ENCODE measurements around the gene MIB2.

The MIB2 gene

DNA sequence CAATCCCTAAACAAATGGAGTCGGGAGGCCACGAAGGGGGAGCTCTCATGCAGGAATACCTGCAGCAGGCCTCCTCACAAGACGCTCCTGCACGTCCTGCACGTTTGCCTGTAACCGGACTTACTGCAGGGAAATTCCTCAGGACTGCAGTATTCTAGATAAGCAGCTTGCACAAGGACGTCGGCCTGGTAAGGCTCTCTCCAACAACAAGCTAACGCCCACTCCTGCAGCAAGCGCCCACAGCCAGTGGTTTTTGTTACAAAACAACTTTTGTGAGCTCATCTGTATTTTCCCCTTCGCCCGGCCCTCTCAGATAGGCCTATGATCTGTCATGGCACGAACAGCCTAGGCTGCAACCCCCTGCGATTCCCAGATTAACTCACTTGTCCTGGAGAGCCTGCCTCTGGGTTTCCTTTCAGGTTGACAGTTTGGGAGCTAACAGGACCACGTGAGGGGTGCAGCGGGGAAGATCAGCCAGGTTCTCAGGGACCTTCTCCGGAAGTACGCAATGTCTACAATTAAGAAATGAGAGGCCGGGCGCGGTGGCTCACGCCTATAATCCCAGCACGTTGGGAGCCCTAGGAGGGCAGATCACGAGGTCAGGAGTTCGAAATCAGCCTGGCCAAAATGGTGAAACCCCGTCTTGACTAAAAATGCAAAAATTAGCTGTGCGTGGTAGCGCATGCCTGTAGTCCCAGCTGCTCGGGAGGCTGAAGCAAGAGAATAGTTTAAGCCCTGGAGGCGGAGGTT, 921 bp upstream of the MIB2 start:
- DNase-seq (ENCODE audit: low spot score), result peak; percentile 73

DNA sequence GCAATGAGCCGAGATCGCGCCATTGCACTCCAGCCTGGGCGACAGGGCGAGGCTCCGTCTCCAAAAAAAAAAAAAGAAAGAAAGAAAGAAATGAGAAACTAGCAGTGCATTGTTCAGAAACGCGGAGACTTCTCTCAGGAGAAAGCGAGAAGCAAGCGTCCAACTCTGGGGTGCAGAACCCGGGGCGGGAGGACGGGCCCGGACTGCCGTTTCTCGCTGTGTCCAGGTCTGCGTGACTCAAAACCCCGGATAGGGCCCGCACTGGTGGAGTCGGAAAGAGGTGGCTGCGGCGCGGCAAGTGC, 395 bp upstream of the MIB2 start:
- DNase-seq (ENCODE audit: low spot score), result no peak

DNA sequence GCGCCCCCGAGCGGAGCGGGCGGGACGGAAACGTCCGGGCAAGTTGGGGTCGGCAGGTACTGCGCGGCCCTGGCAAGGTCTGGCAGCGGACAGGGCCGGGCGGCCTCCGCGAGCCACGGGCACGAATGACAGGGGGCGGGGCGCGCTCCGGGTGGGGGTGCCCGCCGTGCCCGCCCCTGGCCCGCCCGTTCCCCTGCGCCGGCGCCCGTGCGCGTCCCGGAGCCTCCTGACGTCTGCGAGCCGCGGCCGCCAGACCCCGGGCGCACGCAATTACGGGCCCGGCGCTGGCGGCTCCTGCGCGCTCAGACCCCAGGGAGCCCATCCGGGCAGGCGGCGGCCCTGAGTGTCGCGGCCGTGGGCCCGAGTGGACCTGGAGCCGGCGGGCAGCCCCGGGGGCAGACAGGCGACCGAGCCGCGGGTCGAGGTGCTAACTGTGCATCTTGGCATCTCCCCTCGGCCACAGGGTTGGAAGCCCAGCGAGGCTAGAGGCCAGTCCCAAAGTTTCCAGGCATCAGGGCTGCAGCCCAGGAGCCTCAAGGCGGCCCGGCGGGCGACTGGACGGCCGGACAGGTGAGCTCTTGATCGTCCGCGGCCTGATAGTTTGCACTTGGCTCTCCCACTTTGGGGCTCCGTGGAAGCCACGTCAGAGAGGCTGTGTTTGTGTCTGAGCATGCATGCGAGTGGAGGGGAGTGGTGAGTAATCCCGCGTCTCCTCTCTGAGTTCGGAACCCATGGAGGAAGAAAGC, 918 bp downstream of the MIB2 start:
- DNase-seq (ENCODE audit: low spot score), result peak; percentile 31

DNA sequence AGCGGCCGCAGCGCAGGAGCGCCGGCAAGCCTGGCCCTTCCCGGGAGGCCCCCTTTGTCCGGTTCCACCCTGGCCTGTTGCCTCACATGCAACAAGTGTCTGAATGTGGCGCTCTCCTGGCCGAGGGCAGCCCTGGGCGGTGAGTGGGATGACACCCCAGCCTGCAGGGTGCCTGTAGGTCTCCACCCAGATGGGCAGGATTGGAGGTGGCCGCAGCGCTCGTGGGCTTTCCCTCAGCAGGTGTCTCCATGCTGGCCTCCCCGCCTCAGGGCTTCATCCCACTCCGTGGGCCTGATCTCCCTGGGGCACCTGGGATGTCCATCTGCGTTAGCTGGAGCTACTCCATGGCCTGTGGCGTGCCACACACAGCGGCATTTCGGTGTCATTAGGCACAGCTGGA, 1.5 kb downstream of the MIB2 start:
- no peak for DNase-seq (ENCODE audit: low spot score)

DNA sequence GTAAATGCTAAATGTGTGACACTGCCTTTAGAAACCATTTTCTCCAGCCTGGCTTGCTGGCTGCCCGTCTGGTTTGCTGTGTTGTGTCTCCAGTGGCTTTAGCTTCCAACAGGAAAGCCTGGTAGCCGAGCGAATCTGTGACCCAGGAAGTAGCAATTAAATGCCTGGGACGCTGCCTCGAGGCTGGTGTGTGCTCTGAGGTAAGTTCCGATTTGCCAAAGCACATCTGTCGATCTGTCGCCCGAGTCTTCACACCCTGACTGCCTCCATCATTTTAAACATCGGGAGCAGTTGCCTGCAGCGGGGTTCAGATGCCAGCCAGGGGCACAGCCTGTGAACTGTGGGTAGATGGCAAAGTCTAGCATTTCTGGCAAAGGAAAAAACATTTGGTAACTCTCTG, 2.2 kb downstream of the MIB2 start:
- no peak for DNase-seq (ENCODE audit: low spot score)

DNA sequence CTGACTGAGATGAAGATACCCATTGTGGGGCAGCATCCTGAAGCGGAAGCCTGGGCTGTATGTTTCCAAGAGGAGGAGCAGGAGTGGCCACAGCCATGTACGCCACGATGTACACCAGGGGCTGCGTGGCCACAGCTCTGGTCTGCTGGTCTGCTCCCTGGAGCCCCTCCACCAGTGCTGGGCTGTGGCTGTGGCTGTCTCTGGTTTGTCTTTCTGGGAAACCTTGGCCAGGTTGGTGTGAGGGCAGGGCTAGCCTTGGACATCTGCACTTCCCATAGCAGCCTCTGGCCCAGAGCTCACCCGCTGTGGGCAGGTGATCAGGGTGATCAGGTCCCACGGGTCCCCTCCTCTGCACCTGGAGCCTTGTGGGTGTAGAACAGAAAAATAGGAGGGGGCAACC, 2.6 kb downstream of the MIB2 start:
- no peak for DNase-seq (ENCODE audit: low spot score)

DNA sequence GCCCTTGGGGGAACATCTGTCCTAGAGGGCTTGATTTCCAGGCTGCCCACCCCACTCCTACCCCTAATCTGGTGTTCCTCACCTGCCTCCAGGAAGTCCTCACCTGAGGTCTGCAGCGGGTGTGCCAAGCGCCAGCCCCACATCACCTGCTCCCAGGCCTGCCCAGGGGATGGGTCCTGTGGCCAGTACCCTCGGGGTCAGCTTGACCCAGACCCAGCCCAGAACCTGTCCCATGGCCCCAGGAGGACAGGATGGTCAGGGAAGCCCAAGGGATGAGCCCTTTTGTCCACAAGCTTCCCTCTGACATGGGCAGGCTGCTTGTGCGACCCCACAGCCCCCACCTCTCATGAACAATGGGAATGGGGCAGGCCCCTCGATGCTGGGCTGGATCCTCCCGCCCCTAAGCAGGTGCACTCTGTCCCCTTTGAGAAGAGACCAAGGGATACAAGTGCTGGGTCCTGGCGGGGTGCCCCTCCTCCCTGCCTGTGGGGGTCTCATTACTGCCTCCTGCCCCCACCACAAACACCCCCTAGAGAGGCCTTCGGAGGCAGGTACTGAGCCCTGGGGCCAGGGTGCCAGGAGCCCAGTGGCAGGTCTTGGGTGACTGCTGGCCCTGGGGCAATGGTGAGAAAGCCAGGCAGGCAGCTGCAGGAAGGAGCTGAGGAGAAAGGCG, 3.2 kb downstream of the MIB2 start:
- DNase-seq (ENCODE audit: low spot score), result no peak

DNA sequence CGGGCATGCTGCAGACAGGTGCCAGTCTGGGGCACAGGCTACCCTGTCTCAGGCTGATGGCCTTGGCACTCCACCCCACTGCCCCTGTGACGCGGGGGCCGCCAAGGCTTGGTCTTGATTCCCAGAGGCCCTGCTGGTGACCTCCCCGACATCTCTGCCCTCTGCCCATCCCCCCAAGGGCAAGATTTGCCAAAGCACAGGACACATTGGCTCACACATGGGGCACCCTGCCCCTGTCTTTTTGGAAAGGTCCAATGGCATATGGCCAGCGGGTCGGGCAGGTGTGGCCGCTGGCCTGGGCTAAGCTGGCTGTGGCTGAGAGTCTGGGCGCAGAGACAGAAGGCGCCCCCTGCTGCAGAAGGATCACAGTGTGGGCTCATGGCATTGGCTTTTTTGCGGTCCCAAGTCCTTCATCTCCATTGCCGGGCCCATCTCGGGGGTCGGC, 4.6 kb downstream of the MIB2 start:
- DNase-seq (ENCODE audit: low spot score), result no peak

DNA sequence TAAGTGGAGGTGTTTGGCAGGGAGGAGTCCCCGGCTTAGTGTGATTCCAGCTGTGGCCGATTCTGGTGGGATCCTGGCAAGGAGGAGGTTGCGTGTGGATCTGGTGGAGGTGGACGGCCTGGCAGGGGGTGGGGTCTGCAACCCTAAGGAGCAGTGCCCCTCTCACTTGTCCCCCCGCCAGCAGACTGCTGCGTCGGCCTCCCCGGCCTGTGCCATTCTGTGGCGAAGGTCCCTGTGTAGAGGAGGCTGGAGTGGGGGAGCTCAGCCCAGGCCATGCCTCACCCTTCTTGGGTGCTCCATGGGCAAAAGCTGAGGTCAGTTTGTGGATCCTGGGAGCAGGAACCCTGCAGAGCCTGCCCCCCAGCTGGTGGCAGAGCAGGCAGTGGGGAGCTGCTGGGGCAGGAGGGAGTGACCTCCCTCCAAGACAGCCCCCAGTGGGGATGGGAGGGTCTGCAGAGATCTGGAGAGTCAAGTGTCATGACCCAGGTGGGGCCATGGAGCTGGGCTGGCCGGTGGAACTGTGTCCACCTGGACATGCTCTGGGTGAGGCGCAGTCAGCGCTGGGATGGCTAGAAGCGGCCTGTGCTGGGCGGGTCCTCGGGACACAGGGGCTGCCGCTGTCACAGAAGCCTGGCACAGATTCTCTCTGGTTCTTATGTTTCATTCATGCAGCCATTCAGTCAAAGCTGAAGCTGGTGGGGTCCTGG, 5.3 kb downstream of the MIB2 start:
- no peak for DNase-seq (ENCODE audit: low spot score)

DNA sequence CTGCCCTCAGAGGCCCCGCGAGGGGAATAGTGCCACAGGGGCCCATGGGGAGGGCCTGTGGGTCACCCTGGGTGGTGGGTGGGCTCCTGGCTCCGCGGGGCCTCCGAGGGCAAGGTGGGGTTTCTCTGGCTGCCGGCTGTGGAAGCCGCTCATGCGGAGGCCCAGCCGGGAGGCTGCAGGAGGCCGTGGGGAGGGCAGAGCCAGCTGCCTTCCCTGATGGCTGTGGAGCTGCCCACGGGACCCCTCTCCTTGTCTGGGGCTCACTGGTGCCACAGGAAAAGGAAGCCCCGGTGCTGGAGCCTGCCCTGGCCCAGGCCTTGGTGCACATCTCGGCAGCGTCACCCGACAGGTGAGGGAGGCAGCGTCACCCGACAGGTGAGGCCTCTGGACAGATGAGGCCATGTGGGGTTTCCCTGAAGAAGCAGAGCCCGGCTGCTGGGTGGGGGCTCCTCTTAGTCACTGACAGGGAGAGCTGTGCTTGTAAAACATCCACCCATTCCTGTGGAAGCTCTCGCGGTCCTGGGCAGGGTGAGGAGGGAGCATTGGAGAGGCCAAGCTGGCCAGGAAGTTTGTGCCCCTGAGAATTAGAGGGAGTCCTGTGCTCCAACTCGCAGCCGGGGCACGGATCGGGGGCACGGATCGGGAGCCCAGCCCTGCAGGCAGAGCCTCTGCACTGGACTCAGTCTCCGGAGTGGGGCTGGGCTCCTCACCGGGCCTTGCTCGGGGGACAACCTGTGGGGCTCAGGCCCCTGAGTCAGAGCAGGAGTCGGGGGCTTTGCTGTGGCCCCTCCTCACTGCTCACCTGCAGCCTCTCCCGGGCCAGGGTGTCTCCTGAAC, 6.1 kb downstream of the MIB2 start:
- no peak for DNase-seq (ENCODE audit: low spot score)

DNA sequence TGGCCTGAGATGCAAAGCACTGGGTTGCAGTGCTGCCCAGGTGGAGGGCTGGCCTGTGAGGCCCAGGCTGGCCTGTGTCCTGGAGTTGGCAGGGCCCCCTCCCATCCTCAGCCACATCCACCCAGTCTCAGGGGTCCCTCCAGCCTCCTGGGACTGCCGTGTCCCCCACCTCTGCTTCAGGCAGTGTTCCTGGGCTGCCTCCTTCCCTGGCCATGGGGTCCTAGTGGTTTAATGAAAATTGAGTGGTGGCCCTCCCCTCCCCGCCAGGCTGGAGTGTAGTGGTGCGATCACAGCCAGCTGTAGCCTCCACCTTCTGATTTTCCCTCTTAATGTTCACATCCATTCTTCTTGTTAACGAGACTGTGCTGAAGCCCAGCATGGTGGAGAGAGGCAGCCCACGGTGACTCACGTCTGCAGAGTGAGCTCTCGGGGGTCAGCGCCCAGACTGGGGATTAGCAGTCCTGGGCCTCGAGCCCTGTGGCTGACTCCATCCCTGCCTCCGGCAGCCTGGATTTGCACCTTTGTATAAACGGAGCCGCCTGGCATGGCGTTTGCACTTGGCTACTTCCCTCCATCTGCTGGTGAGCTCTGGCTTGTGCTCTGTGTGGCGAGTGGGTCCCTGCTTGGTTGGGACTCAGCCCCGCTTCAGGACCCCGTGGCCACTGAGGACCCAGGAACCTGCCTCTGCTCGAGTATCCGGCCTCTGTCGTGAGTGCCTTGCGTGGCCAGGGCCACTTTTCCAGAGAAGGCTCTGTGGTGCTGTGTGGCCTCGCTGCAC, 6.9 kb downstream of the MIB2 start:
- no peak for DNase-seq (ENCODE audit: low spot score)

DNA sequence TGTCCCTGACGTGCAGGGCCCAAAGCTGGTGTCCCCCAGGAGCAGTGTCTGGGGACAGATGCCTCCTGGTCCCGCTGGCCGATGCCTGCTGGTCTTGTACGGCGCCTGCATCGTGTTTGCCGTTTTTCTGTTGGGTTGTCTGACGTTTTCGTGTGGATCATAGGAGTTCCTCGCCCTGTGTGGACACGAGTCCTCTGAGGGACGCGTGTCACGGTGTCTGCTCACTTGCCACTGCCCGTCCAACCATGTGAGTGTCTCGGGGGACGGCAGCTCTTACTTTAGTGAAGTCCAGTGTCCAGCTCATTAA, 7.4 kb downstream of the MIB2 start:
- DNase-seq (ENCODE audit: low spot score), result no peak

DNA sequence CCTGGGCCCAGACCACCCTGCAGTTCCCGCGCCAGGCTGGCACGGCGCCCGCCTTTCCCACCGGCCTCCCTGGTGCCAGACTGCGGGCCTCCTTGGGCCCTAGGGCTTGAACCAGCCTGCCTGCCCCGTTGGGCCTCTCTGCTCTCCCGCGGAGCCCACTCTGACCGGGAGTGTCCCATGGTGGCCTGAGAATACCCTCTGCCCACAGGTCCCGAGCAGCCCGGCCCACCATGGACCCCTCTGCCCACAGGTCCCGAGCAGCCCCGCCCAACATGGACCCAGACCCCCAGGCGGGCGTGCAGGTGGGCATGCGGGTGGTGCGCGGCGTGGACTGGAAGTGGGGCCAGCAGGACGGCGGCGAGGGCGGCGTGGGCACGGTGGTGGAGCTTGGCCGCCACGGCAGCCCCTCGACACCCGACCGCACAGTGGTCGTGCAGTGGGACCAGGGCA, 7.9 kb downstream of the MIB2 start:
- DNase-seq (ENCODE audit: low spot score), result no peak

DNA sequence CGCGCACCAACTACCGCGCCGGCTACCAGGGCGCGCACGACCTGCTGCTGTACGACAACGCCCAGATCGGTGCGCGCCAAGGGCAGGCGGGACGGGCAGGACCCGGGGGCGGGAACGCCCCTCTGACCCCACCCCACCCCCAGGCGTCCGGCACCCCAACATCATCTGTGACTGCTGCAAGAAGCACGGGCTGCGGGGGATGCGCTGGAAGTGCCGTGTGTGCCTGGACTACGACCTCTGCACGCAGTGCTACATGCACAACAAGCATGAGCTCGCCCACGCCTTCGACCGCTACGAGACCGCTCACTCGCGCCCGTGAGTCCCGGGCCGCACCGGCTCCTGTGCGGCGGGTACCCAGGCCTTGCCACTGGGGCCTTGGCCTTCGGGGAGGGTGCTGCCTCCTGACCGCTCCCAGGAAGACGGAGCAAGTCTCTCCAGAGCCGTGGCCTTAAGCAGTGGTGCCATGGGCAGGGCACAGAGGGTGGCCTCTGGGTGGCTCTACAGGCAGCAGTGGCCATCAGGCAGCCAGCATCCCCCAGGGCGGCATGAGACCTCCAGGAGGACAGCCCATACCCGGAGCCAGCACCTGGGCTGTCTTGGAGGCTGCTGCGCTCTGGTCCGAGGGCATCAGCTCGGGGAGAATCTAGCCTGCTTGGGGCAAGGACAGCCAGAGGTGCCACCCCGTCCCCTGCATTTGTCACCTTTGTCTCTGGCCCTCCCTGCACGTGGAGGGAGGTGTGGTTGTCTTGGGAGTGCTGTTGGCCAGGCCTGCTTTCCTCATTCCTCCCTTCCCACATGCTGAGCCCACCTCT, 8.5 kb downstream of the MIB2 start:
- no peak for DNase-seq (ENCODE audit: low spot score)

DNA sequence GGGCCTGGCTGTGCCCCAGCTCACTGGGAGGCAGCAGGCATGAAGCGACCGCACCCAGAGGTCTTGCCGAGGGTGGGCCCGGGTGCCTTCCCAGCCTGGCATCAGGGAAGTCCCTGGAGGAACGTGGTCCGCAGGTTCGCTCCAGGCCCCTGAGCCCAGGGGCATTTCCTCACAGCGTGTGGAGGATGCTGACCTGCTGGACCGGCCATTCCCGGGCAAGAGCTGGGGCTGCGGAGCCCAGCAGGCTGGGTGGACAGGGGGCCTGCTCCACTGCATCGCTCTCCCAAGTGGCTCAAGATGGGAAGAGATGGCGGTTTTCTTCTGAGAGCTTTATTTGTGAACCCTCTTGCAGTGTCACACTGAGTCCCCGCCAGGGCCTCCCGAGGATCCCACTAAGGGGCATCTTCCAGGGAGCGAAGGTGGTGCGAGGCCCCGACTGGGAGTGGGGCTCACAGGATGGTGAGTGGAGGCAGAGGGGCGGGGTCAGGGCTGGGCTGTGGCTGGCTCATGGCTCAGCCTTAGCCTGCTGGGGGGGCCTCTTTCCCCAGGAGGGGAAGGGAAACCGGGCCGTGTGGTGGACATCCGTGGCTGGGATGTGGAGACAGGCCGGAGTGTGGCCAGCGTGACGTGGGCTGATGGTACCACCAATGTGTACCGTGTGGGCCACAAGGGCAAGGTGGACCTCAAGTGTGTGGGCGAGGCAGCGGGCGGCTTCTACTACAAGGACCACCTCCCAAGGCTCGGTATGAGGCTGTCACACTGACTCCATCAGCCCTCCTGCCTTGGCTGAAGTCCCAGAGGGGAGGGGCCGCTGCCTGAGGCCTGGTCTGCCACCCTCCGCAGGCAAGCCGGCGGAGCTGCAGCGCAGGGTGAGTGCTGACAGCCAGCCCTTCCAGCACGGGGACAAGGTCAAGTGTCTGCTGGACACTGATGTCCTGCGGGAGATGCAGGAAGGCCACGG, 9.4 kb downstream of the MIB2 start:
- no peak for DNase-seq (ENCODE audit: low spot score)

DNA sequence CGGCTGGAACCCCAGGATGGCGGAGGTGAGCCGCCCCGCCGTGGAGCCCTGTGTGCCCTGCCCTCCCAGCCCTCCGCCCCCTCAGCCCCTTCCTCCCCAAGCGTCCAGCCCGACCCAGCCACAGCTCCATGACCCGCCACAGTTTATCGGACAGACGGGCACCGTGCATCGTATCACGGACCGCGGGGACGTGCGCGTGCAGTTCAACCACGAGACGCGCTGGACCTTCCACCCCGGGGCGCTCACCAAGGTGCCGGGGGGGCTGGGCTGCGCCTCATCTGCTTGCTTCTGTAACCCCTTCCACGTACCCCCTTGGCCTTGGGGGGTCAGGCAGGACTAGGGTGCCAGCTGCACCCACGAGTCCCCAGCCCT, 10.1 kb downstream of the MIB2 start:
- no peak for DNase-seq (ENCODE audit: low spot score)

DNA sequence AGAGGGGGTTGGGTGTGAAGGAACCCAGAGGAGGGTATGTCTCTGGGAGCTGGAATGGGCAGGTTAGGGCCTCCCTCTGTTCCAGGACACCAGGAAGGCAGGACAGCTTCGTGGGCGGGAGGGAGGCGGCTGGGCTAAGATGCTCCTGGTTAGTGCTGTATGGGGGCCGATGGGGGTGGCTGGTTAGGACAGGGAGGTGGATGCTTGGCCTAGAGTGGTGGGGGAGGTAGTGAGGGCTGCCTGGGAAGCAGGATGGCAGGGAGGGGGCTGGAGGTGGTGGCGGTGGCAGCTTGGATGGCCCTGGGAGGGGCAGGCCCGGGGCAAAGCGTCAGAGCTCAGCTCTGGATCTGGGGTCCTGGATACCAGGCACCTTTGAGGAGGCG, 10.5 kb downstream of the MIB2 start:
- DNase-seq (ENCODE audit: low spot score), result no peak

DNA sequence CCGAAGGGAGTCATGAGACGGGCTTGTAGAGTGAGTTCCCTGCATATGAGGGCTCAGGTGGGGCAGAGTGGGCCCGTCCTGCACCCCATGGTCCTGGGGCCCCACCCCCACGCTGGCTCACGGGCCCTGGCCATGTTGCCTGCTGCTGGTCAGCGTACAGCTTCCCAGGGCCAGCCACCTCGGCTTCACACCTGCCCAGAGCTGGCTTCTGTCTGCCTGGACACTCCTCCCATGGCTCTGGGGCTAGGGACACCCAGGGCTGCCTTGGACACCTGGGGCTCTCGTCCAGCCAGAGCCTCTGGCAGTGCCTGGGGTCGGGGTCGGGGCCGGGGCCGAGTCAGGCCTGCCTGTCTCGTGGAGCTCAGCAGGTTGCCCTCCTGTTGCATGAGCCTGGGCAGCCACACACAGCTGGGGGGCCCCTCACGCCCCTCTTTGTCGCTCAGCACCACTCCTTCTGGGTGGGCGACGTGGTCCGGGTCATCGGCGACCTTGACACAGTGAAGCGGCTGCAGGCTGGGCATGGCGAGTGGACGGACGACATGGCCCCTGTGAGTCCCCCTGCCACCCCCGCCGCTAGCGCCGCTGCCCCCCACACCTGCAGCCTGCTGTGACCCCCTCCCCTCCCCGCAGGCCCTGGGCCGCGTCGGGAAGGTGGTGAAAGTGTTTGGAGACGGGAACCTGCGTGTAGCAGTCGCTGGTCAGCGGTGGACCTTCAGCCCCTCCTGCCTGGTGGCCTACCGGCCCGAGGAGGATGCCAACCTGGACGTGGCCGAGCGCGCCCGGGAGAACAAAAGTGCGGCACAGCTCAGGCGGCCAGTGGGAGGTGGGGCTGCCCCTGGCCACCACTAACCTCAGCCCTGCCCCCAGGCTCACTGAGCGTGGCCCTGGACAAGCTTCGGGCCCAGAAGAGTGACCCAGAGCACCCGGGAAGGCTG, 11.2 kb downstream of the MIB2 start:
- no peak for DNase-seq (ENCODE audit: low spot score)

All from CD4-positive, alpha-beta T cell treated with Interleukin-2 at 100 ng/mL for 4 hours (primary cell).